RCC 7860 (cell line): Measurements from ENCODE around the gene ZNF672.
"Not testable (repeated sequence)": the region's sequence is repeated elsewhere in the genome, so short reads cannot be mapped to it uniquely, and the experiment has no call there.

Source experiments
- DNase-seq: peaks from one replicate; pipeline ENCODE4 v3.0.0-alpha.2; 2015; ENCODE audit warnings: low spot score
- FAIRE-seq: peaks from 2 replicates; lab custom pipeline; 2012; peaks lifted over from hg19 to GRCh38; lab: Jason Lieb, UNC

Gene ZNF672

DNA sequence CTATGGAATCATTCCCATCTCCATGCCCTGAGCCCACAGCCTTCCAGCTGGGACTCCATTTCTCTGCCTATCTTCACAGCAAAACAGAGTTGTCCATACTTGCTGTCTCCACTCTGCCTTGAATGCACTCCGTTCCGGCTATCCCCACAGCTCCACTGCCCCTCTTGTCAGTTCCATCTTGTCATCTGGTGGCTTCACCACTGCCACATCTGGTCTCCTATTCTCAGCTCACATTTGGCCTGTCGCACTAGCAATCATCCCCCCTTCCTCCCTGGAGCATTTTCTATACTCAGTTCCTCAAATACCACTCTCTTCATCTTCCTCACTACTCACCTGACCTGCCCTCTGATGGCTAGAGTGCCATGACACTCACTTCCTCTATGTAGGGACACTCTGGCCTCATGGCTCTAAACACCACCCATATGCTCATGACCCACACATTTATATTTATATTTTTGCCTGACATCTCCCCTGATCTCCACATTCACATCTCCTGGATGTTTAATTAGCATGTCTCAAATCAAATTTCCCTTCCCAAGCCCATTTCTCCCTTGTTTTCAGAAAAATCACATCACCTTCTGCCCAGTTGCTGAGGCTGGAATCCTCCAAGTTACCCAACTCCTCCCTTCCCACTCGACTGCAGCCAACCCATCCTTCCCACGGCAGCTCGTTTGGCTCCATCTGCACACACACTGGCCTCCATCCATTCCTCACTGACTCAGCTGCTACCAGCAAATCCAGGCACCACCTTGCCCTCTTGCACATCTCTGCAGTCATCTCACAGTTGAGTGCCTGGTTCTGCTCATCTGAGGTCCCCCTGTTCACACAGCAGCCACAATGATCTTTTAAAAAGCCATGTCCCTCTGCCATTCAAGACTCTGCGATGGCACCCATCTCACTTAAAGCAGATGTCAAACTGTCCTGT is 14.7 kb downstream of the ZNF672 start:
- DNase-seq (no peak), FAIRE-seq (no peak)

DNA sequence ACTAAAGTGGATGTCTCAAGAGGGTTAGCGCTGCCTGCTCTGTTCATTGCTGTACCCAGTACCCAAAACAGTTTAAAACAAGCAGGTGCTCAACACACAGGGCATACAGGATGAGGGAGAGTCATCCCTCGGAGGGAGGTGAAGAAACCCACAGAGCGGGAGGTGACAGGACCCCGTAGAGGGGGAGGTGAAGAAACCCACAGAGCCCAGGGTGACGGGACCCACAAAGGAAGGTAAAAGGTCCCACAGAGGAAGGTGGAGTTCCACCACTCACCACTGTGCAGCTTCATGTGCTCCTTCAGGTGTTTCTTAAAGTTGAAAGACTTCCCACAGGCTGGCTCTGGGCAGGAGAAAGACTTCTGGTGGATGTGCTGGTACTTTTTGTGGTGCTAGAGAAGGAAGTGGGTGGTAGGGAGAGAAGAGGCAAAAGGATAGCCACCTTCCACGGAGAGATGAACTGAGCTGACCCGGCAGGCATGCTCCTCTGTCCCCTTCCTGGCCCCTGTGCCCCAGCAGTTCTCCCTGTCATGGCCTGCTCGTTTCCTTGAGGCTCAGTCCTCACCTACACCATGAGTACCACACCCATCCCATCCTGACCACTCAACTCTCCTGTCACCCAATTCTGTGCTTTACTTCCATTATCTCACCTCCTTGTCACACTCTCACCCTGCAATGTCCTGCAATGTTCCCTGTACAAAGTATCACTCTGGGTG is 15.8 kb downstream of the ZNF672 start:
- DNase-seq: no peak
- FAIRE-seq: no peak

DNA sequence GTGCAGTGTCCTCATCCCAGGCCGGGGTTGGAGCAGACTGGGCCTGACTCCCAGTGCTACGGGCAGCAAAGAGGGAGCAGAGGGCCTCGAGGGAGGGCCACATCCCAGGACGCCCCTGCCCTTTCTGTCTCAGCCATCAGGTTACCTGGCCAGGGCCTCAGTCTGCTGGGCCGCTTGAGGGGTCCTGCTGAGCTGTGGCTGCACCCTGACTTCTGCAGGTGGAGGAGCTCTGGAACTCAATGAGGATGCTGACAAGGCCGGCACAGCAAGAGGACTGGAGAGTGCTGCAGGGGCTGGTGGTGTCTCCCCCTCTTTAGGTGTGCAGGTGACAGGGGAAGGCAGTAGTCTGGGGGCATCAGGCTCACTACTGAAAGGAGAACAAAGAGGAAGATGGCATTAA is 17.6 kb downstream of the ZNF672 start:
- DNase-seq (no peak), FAIRE-seq (no peak)

DNA sequence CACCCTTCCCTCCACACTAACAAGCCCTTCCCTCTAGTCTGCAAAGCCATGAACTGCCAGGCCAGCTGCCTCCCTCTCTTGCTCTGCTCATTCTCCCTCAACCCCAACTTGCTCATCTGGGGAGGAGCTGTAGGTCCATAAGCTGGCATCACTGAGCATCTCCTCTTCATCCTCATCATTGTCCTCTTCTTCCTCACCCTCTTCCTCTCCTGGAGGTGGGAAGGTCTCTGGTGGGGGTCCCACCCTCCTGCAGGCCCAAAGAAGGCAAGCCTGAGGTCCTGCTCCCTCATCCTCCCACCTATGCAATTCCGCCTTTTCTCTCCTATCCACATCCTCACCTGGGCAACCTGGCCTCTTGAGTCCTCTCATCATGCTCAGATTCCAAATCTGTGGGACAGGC is 18.2 kb downstream of the ZNF672 start:
- DNase-seq: no peak
- no peak for FAIRE-seq

DNA sequence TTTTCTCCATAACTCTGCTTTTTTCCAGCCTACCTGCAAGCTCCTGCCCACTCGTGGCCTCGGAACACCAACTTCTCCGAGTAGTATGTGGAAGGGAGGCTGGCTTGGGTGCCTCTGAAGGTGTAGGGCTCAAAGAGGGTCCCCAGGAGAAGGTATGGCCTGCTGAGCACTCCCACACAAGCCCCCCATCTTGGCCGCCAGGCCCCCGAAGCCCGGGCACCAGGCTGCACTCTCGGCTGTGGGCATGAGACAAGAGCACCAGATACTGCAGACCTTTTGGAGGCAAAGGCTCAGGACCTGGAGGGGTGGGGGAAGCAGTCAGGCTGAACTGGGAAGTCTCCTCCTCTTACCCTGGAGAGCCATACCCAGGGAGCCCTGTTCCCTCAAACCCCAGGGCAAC is 19.2 kb downstream of the ZNF672 start:
- no peak for DNase-seq
- FAIRE-seq: no peak

DNA sequence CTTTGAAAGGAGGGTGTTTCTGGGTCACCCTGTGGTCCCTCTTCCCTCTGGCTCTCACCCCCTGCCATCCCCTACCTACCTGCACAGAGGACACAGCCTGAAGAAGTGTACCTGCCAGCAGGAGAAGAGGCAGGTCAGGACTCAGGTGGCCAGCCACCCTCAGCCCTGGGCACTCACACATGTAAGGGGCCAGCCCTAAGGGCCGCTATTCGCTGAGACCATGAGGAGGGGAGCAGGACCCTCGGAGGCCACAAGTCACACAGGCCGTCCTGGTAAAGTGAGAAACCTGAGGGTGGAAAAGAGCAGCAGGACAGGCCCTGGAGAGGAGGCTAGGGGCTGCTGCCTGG is 19.7 kb downstream of the ZNF672 start:
- DNase-seq: no peak
- FAIRE-seq: no peak

DNA sequence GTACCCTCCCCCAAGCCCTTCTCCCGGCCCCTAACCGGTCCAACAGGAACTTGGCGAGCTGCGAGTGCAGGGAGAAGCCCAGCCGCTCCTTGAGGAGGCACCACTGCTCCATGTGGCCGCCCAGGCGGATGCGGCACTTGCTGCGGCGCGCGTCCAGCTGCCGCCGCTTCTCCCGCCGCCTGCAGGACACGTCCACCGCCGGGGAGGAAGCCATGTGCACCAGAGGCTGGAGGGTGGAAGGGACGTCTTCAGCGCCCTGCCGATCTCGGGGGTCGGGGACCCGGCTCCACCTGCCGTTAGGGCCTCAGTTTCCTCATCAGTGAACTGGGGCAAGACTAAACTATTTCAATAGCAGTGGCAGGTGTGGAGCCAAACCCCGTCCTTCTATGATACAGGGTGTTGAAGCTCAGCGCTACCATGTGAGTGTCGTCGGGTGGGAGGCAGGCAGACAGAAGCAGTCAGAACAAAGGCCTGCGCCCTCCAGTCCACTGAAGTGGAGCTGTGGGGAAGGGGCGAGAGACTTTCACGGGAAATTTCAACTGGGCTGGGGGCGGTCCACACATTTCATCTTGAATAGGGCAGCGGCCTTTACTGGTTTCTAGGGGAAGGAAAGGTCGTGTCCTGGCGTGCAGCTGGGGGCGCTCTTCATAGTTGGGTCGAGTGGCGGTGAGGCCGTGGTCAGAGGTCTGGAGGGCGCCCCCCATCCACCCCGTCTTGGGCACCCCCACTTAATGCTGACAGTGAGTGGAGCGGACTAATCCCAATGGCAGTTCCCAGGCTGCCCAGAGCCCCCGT is 20.3 kb downstream of the ZNF672 start:
- DNase-seq: peak; percentile 58
- no peak for FAIRE-seq

DNA sequence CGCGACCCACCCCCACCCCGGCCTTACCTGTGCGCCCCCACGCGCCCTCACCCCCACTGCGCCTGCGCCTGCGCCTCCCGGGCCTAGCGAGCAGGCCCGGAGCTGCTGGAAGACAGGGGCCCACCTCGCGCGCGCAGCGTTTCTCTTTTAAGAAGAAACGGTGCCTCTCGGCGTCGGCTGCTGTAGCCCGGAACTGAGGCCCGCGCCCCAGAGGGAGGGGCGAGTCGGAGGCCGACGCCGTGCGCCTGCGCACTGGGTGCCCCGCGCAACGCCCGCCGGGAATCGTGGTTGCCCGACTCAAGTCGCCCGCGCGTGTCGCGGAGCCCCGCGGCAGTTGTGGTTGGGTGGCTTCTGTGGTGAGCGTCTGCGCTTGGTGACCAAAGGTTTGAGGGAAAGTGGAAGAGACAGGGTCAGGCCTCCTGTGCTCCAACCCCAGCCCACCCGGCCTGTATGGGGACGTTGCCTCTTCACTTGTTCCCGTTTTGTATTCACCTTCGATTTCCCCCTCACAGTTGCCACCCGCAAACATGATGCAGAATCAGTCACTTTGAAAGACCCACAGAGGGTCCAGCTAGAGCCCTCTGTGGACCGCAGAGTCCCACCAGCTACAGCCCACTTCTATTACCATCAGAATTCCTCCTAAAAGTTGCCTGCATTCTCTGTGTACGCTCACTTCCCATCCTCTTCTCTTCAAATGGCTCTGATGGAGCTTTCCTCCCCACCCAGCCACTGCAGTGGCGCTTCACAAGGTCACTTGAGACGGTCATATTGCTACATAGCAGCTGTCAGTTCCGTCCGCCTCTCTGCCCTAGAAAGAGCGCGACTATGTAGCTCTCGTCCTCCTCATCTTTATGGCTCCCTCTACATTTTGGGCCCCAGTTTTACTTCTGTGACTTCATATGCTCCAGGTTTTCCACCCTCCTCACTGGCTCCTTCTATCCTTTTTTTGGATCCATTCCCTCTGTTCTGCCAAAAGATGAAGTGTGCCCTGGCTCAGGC is 21.2 kb downstream of the ZNF672 start, which contains the start of gene ZNF692:
ZNF692 (minus strand) TSS at position 195 of the 999 bp plus-strand sequence. CDS start 776 bp downstream, outside the sequence.
- DNase-seq (peak; percentile 94), FAIRE-seq (no peak)

DNA sequence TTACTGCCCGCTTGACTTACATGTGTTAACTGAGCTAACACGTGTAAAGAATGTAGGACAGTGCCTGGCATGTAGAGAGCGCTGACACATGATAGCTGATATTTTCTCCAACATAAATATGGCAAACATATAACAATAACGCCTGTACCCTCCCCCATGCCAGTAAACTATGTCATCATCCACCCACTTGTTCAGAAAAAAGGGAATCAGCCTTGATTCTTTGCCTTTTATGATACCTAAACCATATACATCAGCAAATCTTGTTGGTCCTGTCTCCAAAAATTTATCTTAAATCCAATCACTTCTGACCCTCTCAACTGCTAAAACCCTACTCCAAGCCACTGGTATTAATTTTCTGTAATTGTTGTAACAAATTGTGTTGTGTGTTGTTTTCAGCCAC is 22.0 kb downstream of the ZNF672 start:
- no peak for DNase-seq
- FAIRE-seq: no peak

DNA sequence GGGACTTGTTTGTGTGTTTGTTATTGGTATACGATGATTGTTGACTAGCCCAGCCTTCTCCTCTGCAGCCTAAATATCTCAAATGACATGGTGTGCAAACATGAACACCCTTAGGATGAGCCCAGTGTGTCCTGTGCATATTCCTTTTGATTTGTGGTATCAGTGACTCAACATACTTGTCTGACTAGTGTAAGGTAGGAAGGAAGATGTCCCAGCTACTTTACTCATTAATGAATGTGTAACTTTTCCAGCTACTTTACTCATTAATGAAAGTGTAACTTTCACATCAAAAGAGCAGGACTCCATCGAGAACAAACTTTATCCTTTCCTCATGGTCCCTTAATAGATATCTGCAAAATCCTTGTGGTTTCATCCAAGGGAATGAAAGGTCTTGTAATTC is 23.6 kb downstream of the ZNF672 start:
- DNase-seq: peak; percentile 35
- peak; percentile 26 for FAIRE-seq

DNA sequence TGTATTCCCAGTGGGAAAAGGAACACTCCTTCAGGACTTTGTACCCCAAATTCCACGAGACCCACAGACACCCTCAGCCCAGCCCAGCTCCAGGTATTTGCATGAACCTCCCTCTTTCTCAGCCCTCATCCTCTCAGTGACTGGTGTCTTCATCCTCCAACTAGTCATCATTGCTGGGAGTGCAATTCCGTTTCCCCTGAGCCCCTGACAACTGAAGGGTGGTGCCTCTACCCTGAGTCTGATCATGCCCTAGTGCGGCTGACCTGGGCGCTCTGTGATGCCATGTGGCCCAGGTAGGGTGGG is 24.6 kb downstream of the ZNF672 start:
- no peak for DNase-seq
- FAIRE-seq: no peak

DNA sequence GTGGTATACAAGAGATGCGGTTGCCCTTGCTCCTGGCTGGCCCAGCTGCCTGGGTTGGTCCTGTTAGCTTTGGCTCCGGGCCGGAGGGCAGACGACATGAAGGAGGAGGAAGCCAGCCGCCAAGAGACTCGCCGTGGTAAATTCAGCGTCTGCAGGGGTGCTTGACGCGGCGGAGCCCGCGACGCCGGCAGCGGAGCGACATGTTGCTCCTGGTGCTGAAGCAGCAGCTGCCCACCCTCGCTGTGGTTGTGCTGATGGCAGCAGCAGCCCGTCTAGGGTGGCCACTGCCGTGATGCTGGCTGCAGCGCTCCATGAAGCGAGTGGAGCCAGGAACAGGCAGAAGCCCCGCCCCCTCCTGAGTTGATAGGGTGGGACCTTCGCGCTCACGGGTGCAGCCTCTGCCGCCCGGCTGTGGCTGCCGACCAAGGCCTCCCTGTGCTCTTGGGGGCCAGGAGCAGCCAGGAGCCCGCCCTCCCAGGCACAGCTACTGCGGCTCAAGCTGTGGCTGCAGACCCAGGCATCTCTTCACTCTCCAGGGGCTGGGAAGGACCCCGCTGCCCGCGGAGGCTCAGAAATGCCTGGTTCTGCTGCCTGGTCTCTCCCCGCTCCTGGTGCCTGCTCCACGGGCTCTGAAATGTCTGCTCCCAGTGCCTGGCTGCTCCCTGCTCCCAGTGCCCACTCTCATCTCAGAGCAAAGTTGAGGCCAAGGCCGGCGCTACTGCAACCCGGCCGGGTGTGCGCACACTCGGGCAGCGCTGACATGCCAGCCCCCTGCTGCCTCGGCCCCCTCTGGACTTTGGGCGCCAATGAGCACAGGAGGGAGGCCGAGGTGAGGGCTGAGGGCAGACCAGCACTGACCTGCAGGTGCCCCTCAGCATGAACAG is 25.2 kb downstream of the ZNF672 start:
- peak; percentile 14 for DNase-seq
- no peak for FAIRE-seq

DNA sequence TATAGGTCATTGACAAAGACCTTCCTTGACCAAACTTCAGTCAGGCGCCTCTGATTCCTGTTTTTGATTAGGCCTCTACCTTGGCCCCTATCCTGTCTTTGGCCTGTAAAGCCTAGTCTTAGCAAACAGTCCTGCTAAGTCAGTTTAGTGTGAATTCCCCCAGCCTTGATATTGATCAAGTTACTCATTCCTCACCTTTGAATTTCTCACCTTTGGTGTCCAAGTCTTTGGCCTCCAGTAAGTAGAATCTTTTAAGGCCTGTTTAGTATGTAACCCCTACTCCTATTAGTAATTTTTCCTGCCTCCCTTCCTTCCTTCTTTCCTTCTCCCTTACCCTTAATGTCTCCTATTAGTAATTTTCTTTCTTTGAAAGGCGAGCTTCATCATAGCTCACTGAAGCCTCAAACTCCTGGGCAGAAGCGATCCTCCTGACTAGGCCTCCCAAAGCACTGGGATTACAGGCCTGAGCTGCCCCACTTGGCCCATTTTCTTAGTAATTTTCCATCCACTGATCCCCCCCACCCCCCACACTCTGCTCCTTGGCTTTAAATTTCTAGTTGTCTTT is 33.9 kb downstream of the ZNF672 start:
- FAIRE-seq (no peak), DNase-seq (no peak)

DNA sequence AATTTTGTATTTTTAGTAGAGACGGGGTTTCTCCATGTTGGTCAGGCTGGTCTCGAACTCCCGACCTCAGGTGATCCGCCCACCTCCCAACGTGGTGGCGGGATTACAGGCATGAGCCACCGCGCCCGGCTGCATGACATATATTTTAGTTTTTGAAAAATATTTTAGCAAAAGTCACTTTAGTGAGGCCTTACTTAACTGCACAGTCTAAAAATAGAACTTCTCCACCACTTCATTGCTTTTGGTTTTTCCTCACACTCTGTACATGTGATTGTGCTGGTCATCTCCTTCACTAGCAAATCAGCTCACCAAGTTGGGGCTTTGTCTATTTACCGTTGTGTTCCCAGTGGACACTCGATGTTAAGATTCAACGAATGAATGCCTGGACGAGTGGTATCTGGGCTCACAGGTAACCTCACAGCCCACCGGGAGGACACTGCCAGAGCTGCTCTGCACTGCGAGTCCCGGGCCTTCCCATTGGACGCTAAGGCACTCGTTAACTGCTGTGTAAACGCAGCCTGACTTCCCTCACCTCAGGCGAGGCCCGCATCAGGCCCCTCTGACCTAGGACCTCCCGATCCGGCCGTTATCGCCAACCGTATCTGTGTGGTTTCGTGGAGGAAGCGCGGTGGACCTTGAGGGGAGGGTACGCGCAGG is 34.9 kb downstream of the ZNF672 start:
- FAIRE-seq (no peak), DNase-seq (peak; percentile 75)

DNA sequence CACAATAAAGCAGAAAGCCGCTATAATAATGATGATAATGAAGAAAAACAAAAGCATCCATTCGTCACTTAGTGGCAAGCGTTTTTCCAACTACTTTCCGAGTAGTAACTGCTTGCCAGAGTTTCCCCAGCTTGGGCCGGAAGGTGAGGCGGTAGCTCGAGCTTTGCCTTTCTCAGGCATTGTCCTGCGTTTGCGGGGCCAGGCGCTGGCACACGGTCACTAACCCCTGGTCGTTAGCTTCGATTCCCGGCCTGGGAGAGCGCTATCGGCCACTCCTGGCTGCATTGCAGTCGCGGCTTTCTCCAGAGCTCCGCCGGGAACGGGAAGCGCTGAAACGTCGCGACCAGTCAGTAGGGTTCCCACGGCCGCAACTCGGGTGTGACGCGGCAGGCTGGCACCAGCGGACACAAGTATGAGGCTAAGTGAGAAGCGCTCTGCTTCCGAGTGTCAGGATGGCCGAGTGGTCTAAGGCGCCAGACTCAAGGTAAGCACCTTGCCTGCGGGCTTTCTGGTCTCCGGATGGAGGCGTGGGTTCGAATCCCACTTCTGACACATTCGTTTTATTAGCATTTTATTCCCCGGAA is 35.5 kb downstream of the ZNF672 start:
- FAIRE-seq: peak; percentile 83
- peak; percentile 98 for DNase-seq

DNA sequence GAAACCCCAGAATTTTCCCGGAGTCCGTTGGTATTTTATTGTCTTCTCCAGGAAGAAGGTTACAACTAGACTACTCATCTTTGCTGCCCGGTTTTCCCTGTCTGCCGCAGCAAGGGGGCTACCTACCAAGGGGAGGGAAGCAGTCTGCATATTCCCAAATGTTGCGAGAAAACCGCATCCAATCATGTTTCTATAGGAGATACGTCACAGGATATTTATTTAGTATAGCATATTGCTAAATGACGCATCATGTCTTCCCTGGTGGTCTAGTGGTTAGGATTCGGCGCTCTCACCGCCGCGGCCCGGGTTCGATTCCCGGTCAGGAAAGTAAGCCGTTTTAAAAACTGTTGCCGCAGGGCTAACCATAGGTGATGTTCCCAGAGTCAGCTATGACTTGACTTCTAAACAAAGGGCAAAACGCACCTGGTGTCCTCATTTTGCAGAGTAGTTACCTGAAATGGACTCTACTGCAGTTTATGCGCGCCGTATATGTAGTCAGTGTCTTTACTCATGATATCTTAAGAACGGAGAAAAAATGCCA is 36.0 kb downstream of the ZNF672 start:
- DNase-seq: peak; percentile 93
- no peak for FAIRE-seq

DNA sequence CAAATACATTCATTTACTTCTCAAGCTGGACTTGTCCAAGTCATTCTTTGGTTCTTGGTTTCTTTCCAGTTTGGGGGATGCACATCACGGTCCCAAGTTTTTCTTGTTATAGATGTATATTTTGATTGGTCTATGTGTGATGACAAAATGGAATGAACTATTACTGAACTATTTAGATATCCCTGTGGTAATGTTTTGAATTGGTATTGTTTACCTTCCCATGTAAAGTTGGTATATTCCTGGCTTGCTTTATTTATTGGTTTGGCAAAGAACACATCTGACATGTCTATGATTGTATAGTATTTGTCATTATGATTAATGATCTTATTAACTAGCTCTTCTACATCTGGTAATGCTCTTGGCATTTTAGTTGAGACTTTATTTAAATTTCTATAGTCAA is 43.2 kb downstream of the ZNF672 start:
- no peak for FAIRE-seq
- DNase-seq: no peak

DNA sequence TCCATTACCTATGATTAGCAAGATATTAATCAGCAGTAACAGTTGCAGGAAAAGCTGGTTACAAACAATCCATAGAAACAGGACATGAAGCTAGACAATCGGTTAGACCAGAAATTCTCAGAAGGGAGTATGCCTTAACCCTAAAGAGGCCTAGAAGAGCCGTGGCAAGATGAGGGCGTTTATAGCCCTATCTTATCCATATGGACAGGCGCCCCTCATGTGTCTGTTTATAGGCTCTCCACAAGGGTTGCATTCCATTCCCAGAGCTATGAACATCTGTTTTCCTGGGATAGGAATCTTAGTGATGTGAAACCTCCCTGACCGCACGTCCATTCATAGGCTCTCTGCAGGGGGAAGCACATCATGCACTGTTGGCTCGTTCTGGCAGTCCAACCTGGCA is 44.4 kb downstream of the ZNF672 start:
- not testable (repeated sequence) for FAIRE-seq, DNase-seq
